ENCODE data around the gene BFSP2.
A peak's percentile ranks its signal among the peaks of the same experiment; 100 is the strongest.

BFSP2 gene

DNA sequence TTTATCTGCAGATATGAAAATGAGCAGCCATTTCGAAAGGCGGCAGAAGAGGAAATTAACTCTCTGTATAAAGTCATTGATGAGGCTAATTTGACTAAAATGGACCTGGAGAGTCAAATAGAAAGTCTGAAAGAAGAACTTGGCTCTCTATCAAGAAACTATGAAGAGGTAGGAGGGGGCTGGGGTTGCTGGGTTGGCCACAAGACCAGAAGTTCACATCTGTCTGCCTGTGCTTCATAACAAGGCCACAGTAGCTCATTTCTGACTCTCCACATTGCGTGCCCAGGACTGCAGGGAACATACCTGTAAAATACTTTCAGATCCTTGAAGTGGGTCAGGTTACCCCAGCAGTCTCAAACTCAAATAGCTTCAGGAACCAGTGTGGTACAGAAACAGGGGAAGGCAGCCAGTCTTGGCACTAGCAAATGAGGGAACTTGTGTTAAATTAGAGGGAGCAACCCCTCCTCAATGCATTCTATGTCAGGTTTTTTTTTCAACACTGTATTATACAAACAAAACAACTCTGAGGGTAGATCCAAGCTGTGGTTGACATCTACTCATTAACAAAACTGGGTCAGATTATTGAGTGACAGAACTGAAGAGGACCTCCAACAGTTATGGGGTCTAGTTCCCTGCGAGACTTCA lies 48.7 kb downstream of the BFSP2 start:
- H3K4me3 ChIP-seq (ENCODE audit: low read length) = no peak overlapping the region
- DNase-seq (ENCODE audit: low read depth) = no peak
- TF ChIP-seq, protein P1, sequence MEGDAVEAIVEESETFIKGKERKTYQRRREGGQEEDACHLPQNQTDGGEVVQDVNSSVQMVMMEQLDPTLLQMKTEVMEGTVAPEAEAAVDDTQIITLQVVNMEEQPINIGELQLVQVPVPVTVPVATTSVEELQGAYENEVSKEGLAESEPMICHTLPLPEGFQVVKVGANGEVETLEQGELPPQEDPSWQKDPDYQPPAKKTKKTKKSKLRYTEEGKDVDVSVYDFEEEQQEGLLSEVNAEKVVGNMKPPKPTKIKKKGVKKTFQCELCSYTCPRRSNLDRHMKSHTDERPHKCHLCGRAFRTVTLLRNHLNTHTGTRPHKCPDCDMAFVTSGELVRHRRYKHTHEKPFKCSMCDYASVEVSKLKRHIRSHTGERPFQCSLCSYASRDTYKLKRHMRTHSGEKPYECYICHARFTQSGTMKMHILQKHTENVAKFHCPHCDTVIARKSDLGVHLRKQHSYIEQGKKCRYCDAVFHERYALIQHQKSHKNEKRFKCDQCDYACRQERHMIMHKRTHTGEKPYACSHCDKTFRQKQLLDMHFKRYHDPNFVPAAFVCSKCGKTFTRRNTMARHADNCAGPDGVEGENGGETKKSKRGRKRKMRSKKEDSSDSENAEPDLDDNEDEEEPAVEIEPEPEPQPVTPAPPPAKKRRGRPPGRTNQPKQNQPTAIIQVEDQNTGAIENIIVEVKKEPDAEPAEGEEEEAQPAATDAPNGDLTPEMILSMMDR (IDR thresholded peaks at IDR 0.05; ENCODE audit: insufficient read depth, low read depth, low read length, missing control alignments) = no peak

DNA sequence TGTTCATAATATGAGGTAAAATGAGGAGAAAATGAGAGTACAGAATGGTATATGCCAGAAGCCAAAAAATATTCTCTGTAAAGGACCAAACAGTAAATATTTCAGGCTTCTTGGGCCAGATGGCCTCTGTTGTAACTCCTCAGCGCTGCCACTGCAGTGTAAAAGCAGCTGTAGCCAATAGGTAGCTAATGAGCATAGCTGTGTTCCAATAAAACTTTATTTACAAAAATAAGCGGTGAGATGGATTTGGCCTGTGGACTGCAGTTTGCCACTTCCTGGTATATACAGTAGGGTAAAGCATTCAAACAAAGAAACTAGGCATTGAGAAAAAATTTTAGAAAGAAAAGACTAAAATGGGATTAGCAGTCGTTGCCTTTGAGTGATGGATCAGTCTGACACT lies 51.5 kb downstream of the BFSP2 start:
- no peak overlapping the region for H3K4me3 ChIP-seq (ENCODE audit: low read length)
- TF ChIP-seq, protein P1 (IDR thresholded peaks at IDR 0.05; ENCODE audit: insufficient read depth, low read depth, low read length, missing control alignments) = no peak
- no peak for DNase-seq (ENCODE audit: low read depth)

DNA sequence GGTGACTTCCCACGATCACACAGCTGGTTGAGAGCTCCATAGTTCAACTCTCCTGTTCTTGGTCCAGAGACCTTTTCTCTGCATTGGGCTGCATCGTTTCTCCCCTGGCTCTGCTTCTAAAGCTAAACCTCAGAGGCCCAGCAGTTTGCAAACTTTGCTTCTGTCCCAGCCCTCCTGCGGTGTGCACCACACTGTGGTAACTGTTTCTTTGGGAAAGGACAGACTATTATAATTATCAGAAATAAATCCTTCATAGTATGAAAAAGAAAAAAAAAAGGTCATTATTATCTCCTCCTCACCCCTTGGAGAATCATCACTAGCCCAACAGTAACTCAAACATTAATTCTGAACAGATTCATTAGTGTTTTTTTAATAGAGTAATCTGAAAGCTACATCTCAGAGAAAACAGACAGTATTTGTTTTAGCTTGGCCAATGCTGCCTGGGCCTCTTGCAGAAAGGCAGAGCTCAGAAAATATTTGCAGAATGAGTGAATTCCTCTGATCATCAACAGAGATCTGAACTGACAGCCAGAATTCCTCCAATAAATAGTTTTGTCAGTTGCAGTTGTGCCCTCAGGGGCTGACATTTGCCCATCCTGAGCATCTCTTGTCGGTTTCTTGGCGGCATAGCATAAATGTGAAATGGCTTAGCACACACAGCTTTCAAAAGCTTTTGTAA lies 52.9 kb downstream of the BFSP2 start:
- TF ChIP-seq, protein P1 (IDR thresholded peaks at IDR 0.05; ENCODE audit: insufficient read depth, low read depth, low read length, missing control alignments) = no peak
- DNase-seq (ENCODE audit: low read depth) = no peak
- no peak overlapping the region for H3K4me3 ChIP-seq (ENCODE audit: low read length)

DNA sequence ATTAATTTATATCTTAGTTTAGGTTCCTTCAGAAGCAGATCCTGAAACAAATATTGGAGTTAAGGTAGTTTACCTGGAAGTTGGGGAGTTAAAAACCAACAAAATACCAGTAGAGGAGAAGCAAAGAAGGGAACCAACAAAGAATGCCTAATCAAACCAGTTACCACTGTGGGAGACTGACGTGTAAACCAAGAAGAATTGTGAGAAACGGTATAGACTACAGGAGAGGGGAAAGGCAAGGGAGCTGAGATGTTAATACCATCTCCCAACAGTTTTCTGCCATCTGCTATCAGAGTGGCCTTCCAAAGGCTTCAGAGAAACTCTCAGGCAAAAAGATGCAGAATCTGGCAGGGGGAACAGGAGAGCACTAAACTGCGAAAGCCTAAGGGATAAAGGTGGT lies 53.5 kb downstream of the BFSP2 start:
- TF ChIP-seq, protein P1 (IDR thresholded peaks at IDR 0.05; ENCODE audit: insufficient read depth, low read depth, low read length, missing control alignments) = no peak
- H3K4me3 ChIP-seq (ENCODE audit: low read length) = no peak overlapping the region
- no peak for DNase-seq (ENCODE audit: low read depth)

DNA sequence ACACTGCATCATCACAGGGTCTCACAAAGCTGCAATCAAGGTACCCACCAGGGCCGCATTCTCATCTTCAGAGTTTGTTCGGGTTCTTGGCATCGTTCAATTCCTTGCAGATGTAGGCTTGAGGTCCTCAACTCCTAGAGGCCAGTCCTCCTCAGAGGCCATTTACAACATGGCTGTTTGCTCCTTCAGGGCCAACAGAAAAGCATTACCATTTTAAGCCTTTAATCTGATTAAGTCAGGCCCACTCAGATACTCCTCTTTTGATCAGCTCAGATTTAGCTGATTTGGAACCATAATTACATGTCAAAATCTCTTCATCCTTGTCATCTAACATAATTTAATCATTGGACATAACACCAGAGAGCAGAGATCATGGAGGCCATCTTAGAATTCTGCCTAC lies 55.4 kb downstream of the BFSP2 start:
- TF ChIP-seq, protein P1 (IDR thresholded peaks at IDR 0.05; ENCODE audit: insufficient read depth, low read depth, low read length, missing control alignments) = no peak
- no peak for DNase-seq (ENCODE audit: low read depth)
- H3K4me3 ChIP-seq (ENCODE audit: low read length) = no peak overlapping the region

DNA sequence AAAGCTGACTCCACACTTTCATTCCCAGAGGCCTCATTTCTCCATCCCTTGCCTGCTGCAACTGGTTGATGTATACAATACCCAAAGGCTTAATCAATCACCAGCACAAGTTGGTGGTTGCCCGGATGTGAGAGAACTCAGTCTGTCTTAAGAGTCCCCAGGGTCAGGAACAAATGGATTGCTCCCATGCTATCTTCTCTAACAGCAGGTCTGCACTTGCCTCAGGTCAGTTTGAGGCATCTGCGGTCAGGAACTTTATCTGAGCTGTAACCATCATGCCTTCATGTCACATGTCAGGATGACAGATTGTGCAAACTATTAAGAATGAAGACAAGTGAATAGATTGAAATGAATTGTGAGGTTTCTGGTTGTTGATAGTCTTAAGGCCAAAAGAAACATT lies 56.1 kb downstream of the BFSP2 start:
- TF ChIP-seq, protein P1 (IDR thresholded peaks at IDR 0.05; ENCODE audit: insufficient read depth, low read depth, low read length, missing control alignments) = no peak
- DNase-seq (ENCODE audit: low read depth) = peak; percentile 47
- H3K4me3 ChIP-seq (ENCODE audit: low read length) = no peak overlapping the region

DNA sequence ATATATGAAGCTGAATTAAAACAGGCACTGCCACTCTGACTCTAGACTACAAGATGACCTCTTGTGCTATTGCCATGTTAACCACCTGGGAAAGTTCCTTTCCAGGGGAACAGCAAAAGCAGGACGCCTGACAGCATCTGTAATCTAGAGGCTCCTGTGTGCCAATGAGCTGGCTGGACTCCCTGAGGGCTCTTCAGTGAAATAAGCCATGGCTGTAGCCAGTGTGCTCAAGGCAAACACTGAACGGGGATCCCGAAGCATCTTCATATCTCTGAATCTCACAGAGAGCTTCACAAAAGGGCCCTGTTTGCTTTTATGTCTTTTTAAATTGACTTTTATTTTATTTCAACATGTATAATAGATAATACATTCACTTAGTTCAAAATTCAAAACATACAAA lies 57.2 kb downstream of the BFSP2 start:
- TF ChIP-seq, protein P1 (IDR thresholded peaks at IDR 0.05; ENCODE audit: insufficient read depth, low read depth, low read length, missing control alignments) = no peak
- no peak for DNase-seq (ENCODE audit: low read depth)
- H3K4me3 ChIP-seq (ENCODE audit: low read length) = no peak overlapping the region

All from epithelial cell of esophagus (primary cell).